Glutamatergic neuron (in vitro differentiated cells): ENCODE data around the gene CNDP2. TPM values are rescaled to one million over a fixed set of nuclear protein-coding genes. Genes with fewer than 3 reads are reported as not detected.
A peak's percentile ranks its signal among the peaks of the same experiment; 100 is the strongest.

ENCODE experiments used
- DNase-seq: peaks from one replicate; pipeline ENCODE4 v3.0.0; 2022
- H3K27ac Mint-ChIP-seq: one replicate; pipeline ENCODE4 v1.8.0; 2020; ENCODE audit warnings: mild to moderate bottlenecking, mixed read lengths, inconsistent platforms; ENCODE audit not compliant: unreplicated experiment
- H3K27me3 Mint-ChIP-seq: one replicate; pipeline ENCODE4 v1.8.0; 2020; ENCODE audit warnings: mild to moderate bottlenecking, moderate library complexity, mixed read lengths, inconsistent platforms; ENCODE audit not compliant: unreplicated experiment
- H3K36me3 Mint-ChIP-seq: one replicate; pipeline ENCODE4 v1.8.0; 2020; ENCODE audit warnings: mild to moderate bottlenecking, mixed read lengths, inconsistent platforms; ENCODE audit not compliant: unreplicated experiment
- H3K4me1 Mint-ChIP-seq: one replicate; pipeline ENCODE4 v1.8.0; 2020; ENCODE audit warnings: mild to moderate bottlenecking, low read depth, mixed read lengths, inconsistent platforms; ENCODE audit not compliant: unreplicated experiment
- H3K4me3 Mint-ChIP-seq: one replicate; pipeline ENCODE4 v1.8.0; 2020; ENCODE audit warnings: mild to moderate bottlenecking, mixed read lengths, inconsistent platforms; ENCODE audit not compliant: unreplicated experiment
- H3K9me3 Mint-ChIP-seq: one replicate; pipeline ENCODE4 v1.8.0; 2020; ENCODE audit warnings: mild to moderate bottlenecking, moderate library complexity, mixed read lengths, inconsistent platforms; ENCODE audit not compliant: unreplicated experiment
- total RNA-seq: library from RNA; stranded (reverse); fragmentation: NEBNext Ultra II Directional; extraction: Animal tissue kit (Norgen Biotek cat#: 25700); gene quantifications from one replicate; pipeline ENCODE4 v1.2.1, GENCODE V29; 2021; ENCODE audit not compliant: unreplicated experiment
- TF ChIP-seq, protein P1 (sequence below): fragments of 200-600 bp; sonication (generic); IDR thresholded peaks from one replicate; pipeline ENCODE4 v1.5.0; 2021; ENCODE audit not compliant: partially characterized antibody, unreplicated experiment

CNDP2 gene
- total RNA-seq, 1 donor from 2014 or later, result 123 TPM

DNA sequence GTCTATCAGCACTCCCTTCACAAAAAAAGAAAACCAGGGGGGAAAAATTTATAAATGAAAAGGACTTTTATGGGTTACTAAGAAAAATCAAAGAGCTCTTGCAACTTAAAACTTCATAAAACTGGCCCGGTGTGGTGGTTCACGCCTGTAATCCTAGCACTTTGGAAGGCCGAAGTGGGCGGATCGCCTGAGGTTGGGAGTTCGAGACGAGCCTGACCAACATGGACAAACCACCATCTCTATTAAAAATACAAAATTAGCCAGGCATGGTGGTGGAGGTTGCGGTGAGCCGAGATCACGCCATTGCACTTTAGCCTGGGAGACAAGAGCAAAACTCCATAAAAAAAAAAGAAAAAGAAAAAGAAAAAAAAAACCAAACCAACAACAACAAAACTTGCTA lies 40.8 kb upstream of the CNDP2 start:
- TF ChIP-seq, protein P1, sequence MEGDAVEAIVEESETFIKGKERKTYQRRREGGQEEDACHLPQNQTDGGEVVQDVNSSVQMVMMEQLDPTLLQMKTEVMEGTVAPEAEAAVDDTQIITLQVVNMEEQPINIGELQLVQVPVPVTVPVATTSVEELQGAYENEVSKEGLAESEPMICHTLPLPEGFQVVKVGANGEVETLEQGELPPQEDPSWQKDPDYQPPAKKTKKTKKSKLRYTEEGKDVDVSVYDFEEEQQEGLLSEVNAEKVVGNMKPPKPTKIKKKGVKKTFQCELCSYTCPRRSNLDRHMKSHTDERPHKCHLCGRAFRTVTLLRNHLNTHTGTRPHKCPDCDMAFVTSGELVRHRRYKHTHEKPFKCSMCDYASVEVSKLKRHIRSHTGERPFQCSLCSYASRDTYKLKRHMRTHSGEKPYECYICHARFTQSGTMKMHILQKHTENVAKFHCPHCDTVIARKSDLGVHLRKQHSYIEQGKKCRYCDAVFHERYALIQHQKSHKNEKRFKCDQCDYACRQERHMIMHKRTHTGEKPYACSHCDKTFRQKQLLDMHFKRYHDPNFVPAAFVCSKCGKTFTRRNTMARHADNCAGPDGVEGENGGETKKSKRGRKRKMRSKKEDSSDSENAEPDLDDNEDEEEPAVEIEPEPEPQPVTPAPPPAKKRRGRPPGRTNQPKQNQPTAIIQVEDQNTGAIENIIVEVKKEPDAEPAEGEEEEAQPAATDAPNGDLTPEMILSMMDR, result no peak
- H3K27me3 Mint-ChIP-seq, result peaks cover 11% of the 10 kb centered on the region
- H3K4me1 Mint-ChIP-seq, result peaks cover 1% of the 10 kb centered on the region
- H3K9me3 Mint-ChIP-seq, result no peaks in the 10 kb centered on the region
- H3K27ac Mint-ChIP-seq, result no peak overlapping the region
- no peak overlapping the region for H3K4me3 Mint-ChIP-seq
- no peaks in the 10 kb centered on the region for H3K36me3 Mint-ChIP-seq
- DNase-seq, result no peak

DNA sequence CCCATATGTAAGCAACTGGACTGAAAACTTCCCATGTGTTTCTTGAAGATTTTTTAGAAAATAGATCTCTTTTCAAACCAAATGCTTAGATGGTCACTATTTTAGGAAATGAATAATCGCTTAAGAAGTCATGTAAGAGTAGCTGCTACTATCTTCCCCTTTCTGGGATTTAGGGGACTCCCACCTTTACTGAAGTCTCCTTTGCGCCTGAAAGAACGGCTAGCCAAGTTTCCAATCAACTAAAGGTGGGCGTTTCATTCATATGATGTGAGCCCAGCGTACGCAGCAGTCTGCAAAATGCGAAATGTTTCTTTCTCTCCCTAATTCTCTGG lies 40.2 kb upstream of the CNDP2 start:
- Mint-ChIP-seq H3K4me1 (peaks cover 1% of the 10 kb centered on the region), H3K27me3 (peaks cover 11% of the 10 kb centered on the region), H3K36me3 (no peaks in the 10 kb centered on the region), H3K4me3 (no peak overlapping the region), H3K27ac (no peak overlapping the region), H3K9me3 (no peaks in the 10 kb centered on the region)
- TF ChIP-seq, protein P1, result no peak
- DNase-seq, result no peak

DNA sequence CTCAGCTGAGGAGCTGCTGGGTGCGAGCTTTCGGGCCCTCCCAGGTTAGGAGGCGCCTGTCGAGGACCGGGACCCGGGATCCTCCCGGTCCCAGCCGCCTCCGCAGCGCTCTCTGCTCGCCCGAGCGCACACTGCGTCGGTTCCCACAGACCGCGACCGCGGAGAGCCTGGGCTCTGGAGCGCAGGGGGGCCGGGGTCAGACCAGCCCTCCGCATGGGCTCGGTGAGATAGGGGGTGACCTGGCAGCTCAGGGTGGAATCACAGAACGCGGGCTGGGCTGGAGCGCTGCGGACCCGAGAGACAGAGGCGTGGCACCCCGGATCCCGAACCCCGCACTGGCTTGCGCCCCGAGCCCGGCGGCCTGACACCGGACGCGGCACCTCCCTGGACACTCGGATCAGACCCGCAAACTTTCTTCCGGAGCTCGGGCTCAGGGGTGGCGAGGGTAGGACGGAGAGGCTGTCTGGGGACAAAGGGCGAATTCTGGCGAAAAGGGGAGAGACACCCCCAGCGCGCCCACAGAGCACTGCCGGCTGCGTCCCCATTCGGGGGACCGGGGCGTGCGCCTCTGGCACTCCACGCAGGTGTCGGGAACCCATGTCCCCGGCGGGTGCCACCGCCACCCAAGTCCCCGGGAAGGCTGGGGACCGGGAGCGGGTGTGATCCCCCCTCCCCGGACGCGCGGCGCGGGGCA lies 39.7 kb upstream of the CNDP2 start:
- H3K9me3 Mint-ChIP-seq, result no peaks in the 10 kb centered on the region
- H3K27ac Mint-ChIP-seq, result no peak overlapping the region
- DNase-seq, result peak; percentile 49
- H3K27me3 Mint-ChIP-seq, result peaks cover 12% of the 10 kb centered on the region
- TF ChIP-seq, protein P1, result no peak
- peak overlapping the region; percentile 61 for H3K4me3 Mint-ChIP-seq
- H3K4me1 Mint-ChIP-seq, result peaks cover 1% of the 10 kb centered on the region
- H3K36me3 Mint-ChIP-seq, result no peaks in the 10 kb centered on the region

DNA sequence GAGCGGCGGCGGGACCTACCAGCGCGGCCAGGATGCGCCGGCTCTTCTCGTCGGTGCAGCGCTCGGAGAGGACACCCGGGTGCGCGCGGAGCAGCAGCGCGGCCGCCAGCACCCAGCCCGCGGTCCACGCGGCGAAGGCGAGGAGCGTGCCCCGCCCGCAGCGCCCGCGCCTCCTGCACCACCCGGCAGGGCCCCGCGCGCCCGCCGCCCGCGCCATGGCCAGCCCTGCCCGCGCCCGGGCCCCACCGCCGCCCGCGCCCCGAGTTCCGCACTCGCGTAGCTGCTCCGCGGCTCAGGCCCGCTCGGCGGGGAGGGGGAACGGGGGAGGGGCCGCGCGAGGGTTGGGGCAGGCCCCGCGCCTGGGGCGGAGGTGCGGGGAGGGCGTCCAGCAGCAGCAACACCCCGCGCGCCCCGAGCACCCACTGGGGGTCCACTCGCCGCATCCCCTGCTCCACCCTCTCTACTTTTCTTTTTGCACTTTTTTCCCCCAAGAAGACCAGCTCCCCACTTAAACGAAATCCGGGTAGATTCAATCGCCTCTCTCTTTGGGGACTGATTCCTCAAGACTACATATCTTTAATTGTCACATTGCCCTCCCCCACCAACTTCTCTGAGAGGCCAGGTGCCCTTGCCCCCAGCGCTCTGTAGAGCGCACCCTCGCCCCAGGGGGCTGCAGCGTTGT lies 39.0 kb upstream of the CNDP2 start, which contains the start of gene DIPK1C:
Gene DIPK1C (minus strand): TSS at position 266 of the 682 bp plus-strand sequence. CDS start 49 bp downstream, at position 217.
- no peak within 1 kb of the TSS for H3K27ac Mint-ChIP-seq
- peak; percentile 44 for DNase-seq
- TF ChIP-seq, protein P1, result no peak
- peaks cover 1% of the 10 kb centered on the region for H3K36me3 Mint-ChIP-seq
- peaks cover 12% of the 10 kb centered on the region for H3K27me3 Mint-ChIP-seq
- H3K4me1 Mint-ChIP-seq, result peaks cover 1% of the 10 kb centered on the region
- H3K4me3 Mint-ChIP-seq, result peak within 1 kb of the TSS; percentile 93
- no peaks in the 10 kb centered on the region for H3K9me3 Mint-ChIP-seq

DNA sequence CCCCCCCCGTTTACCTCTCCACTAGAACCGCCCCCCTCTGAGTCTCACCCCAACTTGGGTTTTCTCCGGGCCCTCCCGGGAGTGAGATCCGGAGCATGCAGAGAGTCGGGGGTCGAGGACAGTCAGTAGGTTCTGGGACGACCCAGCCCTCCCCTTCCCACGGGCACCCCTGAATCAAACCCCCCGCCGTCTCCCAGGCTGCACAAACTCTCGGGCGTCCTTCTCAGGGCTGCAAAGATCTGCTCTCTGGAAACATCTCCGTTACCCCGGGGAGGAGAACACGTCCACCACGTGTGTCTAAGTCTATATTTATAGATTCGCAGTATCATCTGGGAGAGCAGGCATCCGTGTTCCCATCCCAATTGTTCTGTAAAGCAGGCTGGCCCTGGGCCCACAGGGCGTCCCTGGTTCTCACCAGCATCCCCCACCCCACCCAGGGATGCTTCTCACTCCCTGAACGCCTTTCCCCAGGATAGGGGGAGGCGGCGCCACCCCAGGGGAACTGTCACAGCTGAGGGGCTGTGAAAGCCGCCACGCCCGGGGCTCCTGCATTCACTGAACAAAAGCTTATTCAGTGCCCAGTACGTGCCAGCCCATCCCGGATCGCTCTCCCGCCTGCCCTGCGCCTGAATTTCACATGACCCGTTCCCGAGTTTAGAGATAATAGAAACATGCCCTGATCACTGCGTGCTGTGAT lies 38.3 kb upstream of the CNDP2 start:
- DNase-seq, result no peak
- TF ChIP-seq, protein P1, result no peak
- Mint-ChIP-seq H3K27ac (no peak overlapping the region), H3K36me3 (peaks cover 5% of the 10 kb centered on the region), H3K9me3 (no peaks in the 10 kb centered on the region), H3K27me3 (peaks cover 12% of the 10 kb centered on the region), H3K4me1 (peaks cover 1% of the 10 kb centered on the region), H3K4me3 (peak overlapping the region; percentile 80)
